ENCODE measurements around the gene FXN.
"Not testable (repeated sequence)": the region's sequence is repeated elsewhere in the genome, so short reads cannot be mapped to it uniquely, and the experiment has no call there.

FXN gene

GRCh38 chr9:69027355-69028097 lies 8.0 kb upstream of the FXN start:
- no peak for DNase-seq

- DNase-seq = no peak
These were observed 6.8 kb upstream of the FXN start for GRCh38 chr9:69028754-69029153.

GRCh38 chr9:69029535-69029934 lies 6.0 kb upstream of the FXN start:
- no peak for DNase-seq

GRCh38 chr9:69030851-69031645 lies 4.5 kb upstream of the FXN start:
- DNase-seq = no peak

GRCh38 chr9:69034071-69034470 lies 1.5 kb upstream of the FXN start:
- DNase-seq = no peak

- no peak for DNase-seq
These were observed 757 bp downstream of the FXN start for GRCh38 chr9:69036309-69036708.

GRCh38 chr9:69036799-69037198 lies 1.2 kb downstream of the FXN start:
- DNase-seq = peak; percentile 30

- DNase-seq = no peak
These were observed 5.1 kb downstream of the FXN start for GRCh38 chr9:69040646-69041045.

GRCh38 chr9:69044240-69045219 lies 9.0 kb downstream of the FXN start:
- DNase-seq = no peak

GRCh38 chr9:69045821-69046220 lies 10.3 kb downstream of the FXN start:
- no peak for DNase-seq

GRCh38 chr9:69046723-69047122 lies 11.2 kb downstream of the FXN start:
- no peak for DNase-seq

GRCh38 chr9:69047371-69047770 lies 11.8 kb downstream of the FXN start:
- DNase-seq = no peak

- no peak for DNase-seq
These were observed 13.5 kb downstream of the FXN start for GRCh38 chr9:69049094-69049493.

- DNase-seq = not testable (repeated sequence)
These were observed 15.4 kb downstream of the FXN start for GRCh38 chr9:69050936-69051335.

- DNase-seq = no peak
These were observed 19.4 kb downstream of the FXN start for GRCh38 chr9:69054989-69055388.

- DNase-seq = no peak
These were observed 20.8 kb downstream of the FXN start for GRCh38 chr9:69056191-69056815.

GRCh38 chr9:69058101-69058500 lies 22.5 kb downstream of the FXN start:
- DNase-seq = no peak

- no peak for DNase-seq
These were observed 25.2 kb downstream of the FXN start for GRCh38 chr9:69060766-69061165.

GRCh38 chr9:69062195-69062594 lies 26.6 kb downstream of the FXN start:
- DNase-seq = no peak

- DNase-seq = no peak
These were observed 28.3 kb downstream of the FXN start for GRCh38 chr9:69063839-69064238.

- no peak for DNase-seq
These were observed 30.1 kb downstream of the FXN start for GRCh38 chr9:69065660-69066059.

GRCh38 chr9:69066955-69067354 lies 31.4 kb downstream of the FXN start:
- no peak for DNase-seq

- DNase-seq = no peak
These were observed 34.6 kb downstream of the FXN start for GRCh38 chr9:69070201-69070600.

Data from right hindlimb (tissue), 1 donor.